GM19468 (cell line): ENCODE data around the gene RARA.
A peak's percentile ranks its signal among the peaks of the same experiment; 100 is the strongest.

Source experiments
- ATAC-seq: cut with Tn5 transposase; IDR thresholded peaks from one replicate; pipeline ENCODE4 v1.9.1; 2021; ENCODE audit warnings: mild to moderate bottlenecking, moderate library complexity, moderate number of reproducible peaks; ENCODE audit not compliant: unreplicated experiment; ENCODE audit errors: extremely low read depth

The RARA gene

DNA sequence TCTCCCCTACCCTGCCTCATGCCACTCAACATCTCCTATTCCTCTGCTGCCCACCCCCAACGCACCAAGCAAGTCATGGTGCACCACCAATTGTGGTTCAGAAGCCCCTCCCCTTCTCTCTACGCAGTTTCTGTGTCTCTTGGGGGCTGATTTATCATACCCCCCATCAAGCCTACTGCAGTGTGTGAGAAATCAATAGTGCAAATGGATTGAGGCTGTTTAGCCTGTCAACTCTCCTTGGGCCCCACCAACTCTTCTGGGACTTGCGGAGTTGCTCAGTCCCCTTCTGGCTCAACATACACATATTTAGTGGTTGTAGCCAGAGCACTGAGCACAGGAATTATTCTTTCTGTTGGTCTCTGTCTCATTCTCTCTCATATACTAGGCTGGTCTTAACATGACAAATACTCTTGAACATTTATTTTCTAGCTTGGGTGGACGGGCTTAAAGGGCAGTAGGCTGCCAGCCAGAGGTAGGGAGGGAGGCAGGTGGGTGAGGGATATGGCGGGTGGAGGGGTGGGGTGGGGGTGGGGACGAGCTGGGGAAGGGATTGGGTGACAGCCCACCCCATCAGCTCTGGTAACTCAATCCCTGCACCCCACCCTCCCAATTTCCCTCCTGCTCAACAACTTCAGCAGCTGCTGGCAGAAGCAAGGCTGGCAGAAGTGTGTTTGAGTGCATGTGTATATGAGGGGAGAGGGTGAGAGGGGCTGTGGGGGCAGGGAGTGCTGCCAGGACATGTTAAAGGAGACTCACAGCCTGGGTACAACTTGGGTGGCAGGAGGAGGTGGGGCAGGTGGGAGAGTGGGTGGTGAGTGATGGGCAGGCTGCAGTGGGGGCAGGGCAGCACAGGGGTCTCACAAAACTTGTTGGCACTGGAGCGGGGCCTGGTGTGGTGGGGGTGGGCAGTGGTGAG is 4.9 kb downstream of the RARA start:
- no peak for ATAC-seq

DNA sequence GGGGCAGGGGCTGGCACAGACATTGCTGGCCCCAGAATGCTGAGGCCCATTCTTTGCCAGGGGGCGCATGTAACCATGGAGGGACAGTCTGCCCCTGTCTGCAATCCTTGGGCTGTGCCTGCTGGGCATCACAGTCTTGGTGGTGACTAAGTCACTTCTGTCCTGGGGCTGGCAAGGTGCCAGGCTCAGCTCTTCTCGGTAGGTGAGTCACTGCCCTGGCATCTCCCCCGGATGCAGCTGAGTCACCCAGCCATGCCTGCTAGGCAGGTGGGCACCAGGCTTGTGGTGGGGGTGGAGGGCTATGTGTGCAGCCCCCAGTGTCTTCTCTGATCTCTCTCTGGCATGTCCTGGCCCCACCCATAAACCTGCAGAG is 5.6 kb downstream of the RARA start:
- ATAC-seq = no peak

DNA sequence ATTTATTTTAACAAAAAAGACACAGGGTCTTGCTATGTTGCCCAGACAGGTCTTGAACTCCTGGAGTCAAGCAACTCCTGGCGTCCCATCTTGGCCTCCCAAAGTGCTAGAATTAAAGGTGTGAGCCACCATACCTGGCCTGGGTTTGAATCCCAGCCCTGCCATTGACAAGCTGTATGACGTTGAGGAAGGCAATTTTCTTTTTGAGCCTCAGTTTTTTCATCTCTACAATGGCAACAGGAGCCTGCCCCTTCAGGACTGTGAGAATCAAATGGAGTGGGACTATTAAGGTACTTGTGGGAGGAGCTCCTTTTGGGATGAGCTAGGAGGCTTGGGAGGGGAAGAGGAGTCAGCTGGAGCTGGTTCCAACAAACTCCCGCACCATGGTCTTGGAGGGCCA is 6.2 kb downstream of the RARA start:
- ATAC-seq = no peak

DNA sequence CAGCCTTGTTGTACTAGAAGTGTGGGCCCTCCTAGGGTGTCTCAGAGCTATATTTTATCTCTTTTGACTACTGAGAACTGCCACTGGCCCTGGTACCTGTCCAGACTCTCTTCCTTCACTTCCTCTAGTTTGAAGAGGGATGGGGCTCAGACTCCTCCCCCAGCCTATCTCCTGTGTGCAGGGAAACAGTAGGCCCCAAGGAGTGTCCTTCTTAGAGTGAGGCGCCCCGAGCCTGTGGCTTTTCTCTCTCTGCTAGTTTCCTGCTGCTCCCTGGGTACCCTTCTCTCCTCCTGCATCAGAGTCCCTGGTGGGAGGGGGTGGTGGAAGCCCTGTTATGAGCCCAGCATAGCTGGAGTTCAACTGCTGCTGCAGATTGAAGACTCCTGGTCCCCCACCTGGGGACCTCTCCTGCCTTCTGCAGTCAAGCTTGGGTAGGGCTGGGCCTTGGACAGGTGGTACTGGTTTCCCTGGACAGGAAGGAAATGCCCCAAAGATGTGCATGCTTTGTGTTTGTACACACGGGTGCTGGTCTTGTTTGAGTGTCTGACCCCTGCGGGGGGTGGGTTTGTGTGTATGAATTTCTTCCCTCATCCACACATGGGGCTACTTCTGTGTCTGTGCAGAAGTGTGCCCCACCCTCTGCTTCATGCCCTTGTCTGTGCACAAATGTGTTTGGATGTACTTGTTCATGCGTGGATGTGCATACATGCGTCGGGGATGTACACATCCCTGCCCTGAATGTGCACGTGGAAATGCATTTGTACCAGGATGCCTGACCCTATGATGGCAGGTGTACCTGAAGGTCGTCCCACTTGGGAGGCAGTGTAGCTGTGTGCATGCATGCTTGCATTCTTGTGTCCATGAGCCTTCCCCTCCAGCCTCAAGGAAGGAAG is 6.9 kb downstream of the RARA start:
- ATAC-seq = no peak

DNA sequence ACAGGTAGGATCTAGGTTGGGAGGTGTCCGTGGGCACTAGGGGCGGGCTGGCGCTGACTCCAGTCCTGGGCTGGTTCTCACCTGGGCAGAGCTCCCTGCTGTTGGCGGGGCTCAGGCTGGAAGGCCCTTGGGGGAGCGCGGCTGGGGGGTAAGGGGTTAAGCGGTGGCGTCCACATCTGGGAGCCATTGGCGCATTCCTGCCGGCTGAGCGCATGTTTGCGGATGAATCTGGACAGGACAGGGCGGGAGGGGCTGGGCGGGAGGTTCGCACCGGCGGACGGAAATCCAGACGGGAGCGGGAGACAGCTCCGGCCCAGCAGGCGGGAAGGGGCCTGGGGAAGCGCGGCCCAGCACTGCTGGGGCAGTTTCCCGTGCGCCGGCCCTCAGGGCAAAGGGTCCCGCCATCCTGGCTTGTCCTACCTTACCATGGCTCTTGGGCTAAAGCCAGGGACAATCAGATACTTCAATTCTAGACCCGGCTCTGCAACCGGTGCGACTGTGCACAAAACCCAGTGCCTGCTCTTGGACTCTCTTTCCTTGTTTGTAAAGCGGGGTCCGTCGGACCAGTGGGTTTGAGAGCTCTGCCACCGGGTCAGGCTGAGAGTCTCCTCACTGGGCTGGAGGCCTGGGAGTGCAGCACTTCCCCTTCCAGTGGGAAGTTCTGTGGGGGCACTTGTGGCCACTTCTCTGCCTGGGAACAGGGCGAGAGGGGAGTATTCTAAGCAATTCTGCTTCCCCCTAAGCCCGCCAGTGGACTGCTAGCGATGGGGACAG is 7.8 kb downstream of the RARA start:
- no peak for ATAC-seq

DNA sequence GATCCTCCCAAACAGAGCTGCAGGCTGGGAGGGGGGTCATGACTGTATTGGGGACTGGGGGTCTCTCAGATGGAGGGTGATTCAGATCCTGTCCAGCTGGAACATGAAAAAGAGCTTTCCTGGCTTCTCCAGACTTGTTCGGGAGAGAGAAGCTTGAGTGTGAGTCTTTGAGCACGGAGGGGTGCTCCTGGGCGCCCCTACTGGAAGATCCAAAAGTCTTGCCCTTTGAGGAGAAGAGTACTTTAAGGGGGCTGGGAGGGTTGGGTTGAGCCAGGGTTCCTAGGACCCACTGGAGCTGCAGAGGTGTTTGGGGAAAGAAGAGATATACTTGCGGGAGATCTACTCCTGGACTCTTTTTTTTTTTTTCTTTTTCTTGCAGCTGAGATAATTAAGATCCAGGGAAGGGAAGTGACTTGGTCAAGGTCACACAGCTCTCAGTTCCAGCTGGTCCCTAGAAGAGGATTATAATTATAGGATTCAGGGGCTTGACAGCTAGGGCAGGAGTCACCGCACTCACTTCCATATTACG is 8.4 kb downstream of the RARA start:
- no peak for ATAC-seq

DNA sequence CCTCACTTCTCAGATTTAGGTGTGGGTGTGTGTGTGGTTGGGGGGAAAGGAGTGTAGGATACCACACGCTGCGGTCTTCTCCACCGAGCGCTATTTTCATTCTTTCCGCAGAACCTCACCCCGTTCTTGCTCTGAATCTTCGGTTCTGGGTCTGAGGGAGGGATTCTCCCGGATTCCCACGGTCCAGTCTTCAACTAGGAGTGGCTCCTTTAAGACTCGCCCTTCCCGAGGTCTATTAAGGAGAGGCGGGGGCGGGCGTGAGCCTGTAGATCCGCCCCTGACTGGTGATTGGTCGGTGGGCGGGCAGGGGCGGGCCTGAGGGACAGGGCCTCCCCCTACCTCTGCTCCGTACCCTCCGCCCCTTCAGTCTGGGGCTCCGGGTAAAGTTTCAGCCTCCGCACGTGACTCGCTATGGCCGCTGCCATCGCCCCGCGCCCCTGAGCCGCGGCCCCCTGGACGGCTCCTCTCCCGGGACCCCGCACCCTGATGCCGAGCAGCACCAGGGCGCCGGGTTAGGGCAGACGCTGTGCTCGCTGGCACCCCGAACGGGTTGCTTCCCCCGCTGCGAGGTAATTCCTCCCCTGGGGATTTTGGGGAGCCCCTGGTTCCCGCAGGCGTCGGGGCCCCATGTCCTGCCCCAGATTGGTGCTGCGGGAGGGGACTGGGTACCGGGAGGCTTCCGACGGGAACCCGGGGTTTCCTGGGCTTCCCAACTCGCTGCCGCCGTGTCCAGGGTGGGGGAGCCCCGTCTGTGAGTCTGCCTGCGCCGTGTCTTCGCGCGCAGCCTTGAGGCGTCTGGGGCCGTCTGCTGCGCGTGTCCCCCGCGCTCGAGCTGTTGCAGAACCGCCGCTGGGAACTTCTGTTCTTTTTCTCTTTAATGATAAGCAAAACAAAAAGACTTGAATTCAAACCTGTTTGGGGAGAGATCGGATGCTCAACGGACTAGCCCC is 9.2 kb downstream of the RARA start:
- ATAC-seq = peak; percentile 30

DNA sequence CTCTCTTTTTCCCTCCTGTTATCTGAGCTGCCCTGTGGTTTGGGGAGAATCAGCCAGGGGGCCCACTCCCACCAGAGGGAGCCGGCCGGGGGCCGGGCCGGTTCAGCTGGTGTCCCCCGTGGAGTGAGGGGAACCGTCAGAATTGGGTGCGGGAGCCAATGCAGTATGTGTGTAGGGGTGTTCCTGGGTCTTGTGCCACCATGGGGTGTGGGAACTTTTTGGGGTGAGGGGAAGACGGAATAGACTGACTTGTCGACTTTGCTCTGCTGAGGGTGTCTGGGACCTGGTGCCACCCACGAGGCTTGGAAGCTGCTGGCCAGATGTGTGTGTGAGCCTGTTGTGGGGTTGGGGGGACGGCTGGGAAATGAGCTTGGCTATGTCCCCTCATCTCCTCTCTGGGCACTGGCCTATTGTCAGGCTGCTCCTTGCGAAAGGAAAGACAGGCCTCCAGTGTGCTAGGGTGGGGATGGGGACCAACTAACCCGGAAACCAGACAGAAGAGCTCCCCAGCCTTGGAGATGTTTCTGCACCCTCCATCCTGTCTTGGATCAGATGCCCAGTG is 9.9 kb downstream of the RARA start:
- ATAC-seq = no peak

DNA sequence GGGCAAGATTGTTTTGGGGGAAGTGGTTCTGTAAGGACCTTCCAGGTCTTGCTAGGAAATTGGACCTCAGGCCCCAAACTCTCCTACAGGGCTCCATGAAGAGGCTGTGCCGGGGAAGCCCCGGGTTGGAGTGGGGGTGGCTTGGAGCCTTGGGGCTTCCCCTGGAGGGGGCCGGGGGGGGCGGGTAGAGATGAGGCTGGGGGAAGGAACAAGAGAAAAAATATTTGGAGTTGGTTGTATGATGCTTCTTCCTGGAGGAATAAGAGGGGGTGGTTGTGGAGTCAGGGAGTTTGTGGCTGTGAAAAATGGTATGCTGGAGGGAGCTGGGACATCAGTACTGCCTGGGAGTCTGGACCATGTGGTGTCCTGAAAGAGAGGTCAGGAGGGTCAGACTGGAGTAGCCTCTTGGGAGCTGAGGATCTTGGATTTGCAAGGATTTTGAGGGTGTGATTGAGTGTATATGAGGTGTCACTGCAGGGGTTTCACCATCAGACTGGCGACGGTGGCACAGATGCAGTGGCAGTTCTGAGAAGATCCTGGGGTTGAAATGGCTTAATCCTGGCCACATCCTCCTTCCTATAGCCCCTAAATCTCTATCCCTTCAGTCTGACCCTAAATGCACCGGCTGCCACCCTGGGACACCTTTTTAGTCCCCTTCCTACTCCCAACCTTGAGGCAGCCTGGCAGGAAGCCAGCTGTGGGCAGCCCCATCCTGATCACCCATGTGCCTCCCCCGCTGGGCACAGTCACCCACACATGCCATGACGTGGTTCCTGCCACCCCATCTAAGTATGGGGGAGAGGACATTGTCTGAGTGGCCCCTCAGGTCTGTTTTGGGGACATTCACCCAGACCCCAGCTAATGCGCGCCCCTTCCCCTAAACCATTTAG is 10.9 kb downstream of the RARA start:
- ATAC-seq = no peak

DNA sequence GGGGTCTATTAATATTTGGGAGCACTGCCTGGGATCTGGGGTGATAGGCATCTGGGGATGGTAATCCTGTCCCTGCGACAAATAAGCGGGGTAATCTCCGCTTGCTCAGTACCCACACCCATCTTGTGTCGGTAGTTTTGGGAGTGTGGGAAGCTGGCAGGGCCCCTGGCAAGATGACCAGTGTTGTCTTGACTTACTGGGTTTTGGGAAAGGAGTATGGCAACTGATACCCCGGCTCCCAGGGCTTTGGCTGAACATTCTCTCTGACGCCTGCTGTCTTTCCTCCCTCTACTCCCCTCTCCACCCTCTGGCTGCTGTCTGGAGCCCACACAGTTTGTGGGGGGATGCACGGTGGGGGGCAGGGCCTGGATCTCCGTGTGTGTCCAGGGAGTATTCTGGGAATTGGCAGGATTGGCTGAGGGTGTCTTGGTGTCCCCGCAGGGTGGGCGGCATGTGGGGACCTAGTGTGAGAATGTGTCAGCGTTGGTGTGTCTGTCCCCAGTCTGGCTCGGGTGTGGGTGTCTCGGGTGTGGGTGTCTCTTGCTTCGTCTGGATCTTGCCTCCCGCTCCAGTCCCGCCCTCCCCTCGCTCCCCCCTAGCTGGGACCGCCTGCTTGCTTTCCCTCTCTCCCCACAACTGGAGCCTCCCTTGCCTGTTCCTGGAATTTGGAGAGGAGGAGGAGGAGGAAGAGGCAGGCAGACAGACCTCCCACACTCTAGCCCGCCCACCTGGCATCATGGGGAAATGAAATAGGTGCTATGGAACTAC is 12.0 kb downstream of the RARA start:
- no peak for ATAC-seq

DNA sequence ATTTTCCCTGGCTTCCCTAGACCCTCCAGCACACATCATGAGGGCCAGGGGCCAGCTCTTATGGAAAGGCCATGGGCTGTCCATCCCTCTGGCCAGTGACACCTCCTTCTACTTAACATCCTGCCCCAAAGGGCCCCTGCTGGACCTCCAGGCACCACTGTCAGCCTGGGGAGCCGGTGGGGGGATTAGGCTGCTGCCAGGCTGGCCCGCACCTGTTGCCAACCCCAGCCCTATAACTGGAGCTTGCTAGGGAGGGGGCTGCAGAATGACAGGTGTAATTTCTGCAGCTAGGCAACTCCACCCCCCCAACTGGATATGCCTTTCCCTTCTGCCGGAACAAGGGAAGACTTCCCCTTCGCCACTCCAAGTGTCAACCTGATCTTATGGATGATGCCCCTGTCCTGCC is 12.5 kb downstream of the RARA start:
- no peak for ATAC-seq

DNA sequence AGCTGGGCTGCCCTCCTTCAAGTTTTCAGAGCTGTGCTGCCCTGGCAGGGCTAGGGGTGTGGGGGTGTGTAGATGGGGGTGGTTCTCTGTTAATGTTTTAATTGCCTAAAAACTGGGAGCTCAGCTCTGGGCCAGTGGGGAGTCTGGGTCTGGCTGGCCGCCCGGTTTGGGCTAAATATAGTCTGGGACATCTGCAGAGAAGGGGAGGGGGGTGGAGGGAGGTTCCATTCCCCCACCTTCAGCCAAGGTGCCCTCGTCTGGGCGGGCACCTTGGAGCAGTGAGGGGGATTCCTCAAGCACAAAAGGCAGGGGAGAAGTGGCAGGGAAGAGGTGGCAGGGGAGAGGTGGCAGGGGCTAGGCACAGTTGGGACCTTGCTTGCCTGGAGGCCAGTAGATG is 13.0 kb downstream of the RARA start:
- no peak for ATAC-seq

DNA sequence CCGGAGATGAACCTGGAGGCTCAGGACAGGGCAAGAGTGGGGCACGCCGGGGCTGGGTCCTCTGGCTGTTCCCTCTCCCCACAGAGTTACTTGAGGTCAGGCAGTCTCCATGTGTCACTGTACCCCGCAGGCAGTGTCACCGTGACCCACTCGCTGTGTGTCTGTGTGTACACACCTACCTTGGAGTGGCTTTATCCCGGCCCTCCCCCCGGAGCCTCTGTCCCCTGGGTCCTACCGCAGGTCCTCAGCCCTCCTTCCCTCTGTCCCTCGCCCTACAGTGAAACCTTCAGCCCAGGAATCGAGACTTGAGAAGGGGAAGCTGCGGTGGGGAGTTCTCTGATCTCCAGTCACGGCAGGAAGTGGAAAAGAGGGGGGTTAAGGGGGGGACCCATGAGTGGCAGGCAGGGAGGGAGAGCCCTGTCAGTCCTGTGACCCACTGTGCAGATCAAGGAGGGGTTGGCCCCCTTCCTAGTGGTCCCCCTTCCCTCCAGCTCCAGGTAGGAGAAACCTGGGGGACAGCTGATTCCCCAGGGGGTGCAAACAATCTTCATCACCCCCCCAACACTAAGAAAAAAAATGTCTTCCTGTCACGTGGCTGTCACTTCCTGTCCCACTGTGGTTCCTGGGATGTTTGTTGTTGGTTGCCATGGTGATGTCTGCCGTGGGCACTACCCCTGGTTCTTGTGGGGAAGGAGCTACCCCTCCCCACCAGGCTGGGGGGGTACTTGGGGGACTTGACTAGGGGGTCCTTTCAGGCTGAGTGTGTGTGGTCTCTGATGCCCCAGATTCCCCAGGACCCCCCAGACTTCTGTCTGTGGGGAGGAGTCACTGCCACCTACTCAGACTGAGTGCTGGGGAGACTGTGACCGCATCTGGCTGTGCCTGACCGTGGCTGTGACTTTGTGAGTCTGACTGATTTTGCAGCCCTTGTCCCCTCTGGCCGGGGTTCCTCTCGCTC is 13.7 kb downstream of the RARA start:
- ATAC-seq = no peak

DNA sequence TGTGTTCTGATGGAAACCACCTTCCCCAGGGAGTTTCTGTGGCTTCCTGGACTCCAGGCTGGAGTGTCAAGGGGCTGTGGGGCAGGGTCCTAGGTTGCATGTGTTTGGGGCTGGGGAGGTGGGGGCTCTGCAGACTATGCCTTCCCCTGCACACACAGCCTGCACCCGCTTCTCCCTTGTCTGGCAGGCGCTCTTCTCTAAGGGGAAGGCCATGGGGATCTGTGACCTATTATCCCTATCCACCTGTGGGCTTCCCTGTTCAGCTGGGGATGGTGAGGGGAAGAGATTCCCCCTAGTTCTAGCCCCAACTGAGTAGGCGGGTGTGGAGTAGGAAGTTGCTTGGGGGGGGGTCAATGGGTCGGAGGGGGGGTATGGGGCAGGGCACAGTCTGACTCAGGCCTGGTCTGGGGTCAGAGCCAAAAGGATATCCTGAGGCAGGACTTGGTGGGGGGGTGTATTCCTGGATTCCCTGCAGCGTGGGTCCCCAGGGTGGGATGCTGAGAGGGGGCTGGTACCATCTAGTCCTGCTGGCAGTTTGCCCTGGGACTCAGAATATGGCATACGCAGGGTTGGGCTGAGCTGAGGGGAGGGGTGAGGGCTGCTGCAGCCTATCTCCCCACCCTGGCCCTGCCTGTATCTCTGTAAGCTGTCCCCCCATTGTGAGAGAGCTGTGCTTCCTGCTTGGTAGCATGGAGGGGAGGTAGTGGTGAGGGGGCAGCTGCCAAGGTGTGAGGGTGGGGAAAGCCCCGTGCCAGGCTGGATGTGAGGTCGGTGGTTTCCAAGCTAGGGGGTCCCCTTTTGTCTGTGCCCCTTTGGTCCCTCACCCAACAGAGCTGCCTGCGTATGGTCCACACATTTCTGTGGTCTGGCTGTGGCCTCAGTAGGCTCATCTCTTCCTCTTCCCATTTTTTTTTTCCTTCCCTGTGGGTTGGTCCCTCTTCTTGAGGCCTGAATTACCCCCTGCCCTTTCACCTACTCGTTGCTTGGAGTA is 14.7 kb downstream of the RARA start:
- ATAC-seq = no peak
